Measurements from ENCODE around the gene TIAM2. TPM values are rescaled to one million over a fixed set of nuclear protein-coding genes. Genes with fewer than 3 reads are reported as not detected.

The TIAM2 gene
- total and polyA plus RNA-seq, 10 of the 15 experiments (the other 5 are each of a cell fraction or from before 2014, with no cell fraction given): 1.1 to 10.5 (median 2.3) TPM

DNA sequence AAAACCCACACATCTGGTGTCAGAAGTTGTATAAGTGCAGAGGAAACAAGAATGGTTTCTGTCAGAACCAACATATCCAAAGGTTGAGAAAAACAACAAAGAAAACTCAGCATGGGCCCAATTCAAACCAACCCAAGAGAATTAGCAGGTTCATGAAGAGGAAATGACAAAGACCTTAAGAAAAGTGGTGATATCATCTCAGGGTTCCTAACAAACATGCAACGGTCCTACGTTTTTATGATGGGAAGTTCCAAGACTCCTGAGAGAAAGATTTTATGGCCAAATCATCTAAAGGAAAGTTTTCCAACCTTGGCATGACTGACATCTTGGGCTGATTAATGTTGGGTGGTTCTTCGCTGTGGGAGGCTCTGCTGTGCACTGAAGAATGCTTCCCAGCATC lies 296.2 kb downstream of the TIAM2 start:
- FAIRE-seq: no peak
- Histone ChIP-seq H3K79me2 (ENCODE audit: control insufficient read depth, insufficient read depth, low read length) (no peaks in the 10 kb centered on the region), H3K27me3 (replicated peaks in 1 of 2; ENCODE audit: control insufficient read depth in 2 of 2, insufficient read depth in 2 of 2, low read length in 1 of 2) (no peaks in the 10 kb centered on the region), H4K20me1 (ENCODE audit: control insufficient read depth, insufficient read depth) (no peaks in the 10 kb centered on the region), H3K4me1 (ENCODE audit: control insufficient read depth, insufficient read depth, low read length) (no peaks in the 10 kb centered on the region), H3K36me3 (ENCODE audit: control insufficient read depth in 2 of 2, insufficient read depth in 2 of 2, low read length in 1 of 2) (peaks cover 5 to 18% of the 10 kb centered on the region in 2 experiments), H3K9ac (ENCODE audit: control insufficient read depth, insufficient read depth, low read length) (no peak overlapping the region), H3K4me3 (no peak overlapping the region), H3K4me2 (ENCODE audit: control insufficient read depth, insufficient read depth) (no peak overlapping the region), H3K27ac (ENCODE audit: control insufficient read depth, insufficient read depth) (no peak overlapping the region), H3K9me3 (replicated peaks; ENCODE audit: control insufficient read depth, insufficient read depth, low read length) (no peaks in the 10 kb centered on the region), H2AFZ (ENCODE audit: control insufficient read depth, low read depth, low read length) (no peak overlapping the region)
- DNase-seq (ENCODE audit: low read depth, low spot score): no peak
- no peak for ATAC-seq
- intact Hi-C loops (cut with micrococcal nuclease; ENCODE audit: unreplicated experiment): no loop called here
- TF ChIP-seq ZBTB4 (CRISPR knock-in tag; IDR thresholded peaks at IDR 0.05) (no peak), MTA2 (IDR thresholded peaks at IDR 0.05; ENCODE audit: low read depth) (no peak), CHD4 (IDR thresholded peaks at IDR 0.05) (no peak), ESRRA (IDR thresholded peaks at IDR 0.05; ENCODE audit: low read length) (no peak), TCF12 (IDR thresholded peaks at IDR 0.05; ENCODE audit: low read depth, low read length) (no peak), RELB (IDR thresholded peaks at IDR 0.05; ENCODE audit: low read depth) (no peak), CBFB (IDR thresholded peaks at IDR 0.05; ENCODE audit: low read depth) (no peak), HDAC6 (IDR thresholded peaks at IDR 0.05; ENCODE audit: unreplicated experiment) (no peak), ZNF207 (IDR thresholded peaks at IDR 0.05; ENCODE audit: borderline replicate concordance) (no peak)
- TF ChIP-seq, protein P1, sequence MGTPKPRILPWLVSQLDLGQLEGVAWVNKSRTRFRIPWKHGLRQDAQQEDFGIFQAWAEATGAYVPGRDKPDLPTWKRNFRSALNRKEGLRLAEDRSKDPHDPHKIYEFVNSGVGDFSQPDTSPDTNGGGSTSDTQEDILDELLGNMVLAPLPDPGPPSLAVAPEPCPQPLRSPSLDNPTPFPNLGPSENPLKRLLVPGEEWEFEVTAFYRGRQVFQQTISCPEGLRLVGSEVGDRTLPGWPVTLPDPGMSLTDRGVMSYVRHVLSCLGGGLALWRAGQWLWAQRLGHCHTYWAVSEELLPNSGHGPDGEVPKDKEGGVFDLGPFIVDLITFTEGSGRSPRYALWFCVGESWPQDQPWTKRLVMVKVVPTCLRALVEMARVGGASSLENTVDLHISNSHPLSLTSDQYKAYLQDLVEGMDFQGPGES (IDR thresholded peaks at IDR 0.05): no peak
- WGBS (ENCODE audit: insufficient coverage, insufficient replicate concordance, low lambda C conversion rate, missing lambda C conversion rate): 92% methylated on average over 3 of the region's 3 CpGs
- no TSS peak for BruUV-seq (replicated peaks)
- ChIA-PET CTCF (interaction anchor here (0.7 kb wide), 1 partner anchor 1104 kb away, joined by 3 read pairs; no protein-coding TSS in a partner anchor), RAD21 (ENCODE audit: unreplicated experiment) (no interaction called here), SMC1A (ENCODE audit: uncharacterized antibody, unreplicated experiment) (interaction anchor here (0.9 to 1.3 kb wide), 3 partner anchors 9 to 52 kb away, joined by 4 to 5 read pairs (median 4); no protein-coding TSS in a partner anchor), POLR2A (no interaction called here)
- in situ Hi-C loops (cut with MboI): no loop called here

All from GM12878 (cell line).